Measurements from ENCODE around the gene PTGER4. TPM values are rescaled to one million over a fixed set of nuclear protein-coding genes. Genes with fewer than 3 reads are reported as not detected.
A peak's percentile ranks its signal among the peaks of the same experiment; 100 is the strongest.
"Not testable (repeated sequence)": the region's sequence is repeated elsewhere in the genome, so short reads cannot be mapped to it uniquely, and the experiment has no call there.

The PTGER4 gene
- total RNA-seq (2012; rRNA removed), result 20.8 and 27.7 TPM in 2 replicates

- Histone ChIP-seq H3K4me1 (ENCODE audit: control insufficient read depth, insufficient read depth, low read length) (peaks cover 34% of the 10 kb centered on the region), H3K4me3 (ENCODE audit: low read length) (peak within 1 kb of the TSS; percentile 77), H3K36me3 (ENCODE audit: insufficient read depth, low read length) (peaks cover 21% of the 10 kb centered on the region), H3K9ac (ENCODE audit: low read depth, low read length) (peak within 1 kb of the TSS; percentile 93), H3K4me2 (ENCODE audit: low read length) (peak within 1 kb of the TSS; percentile 89), H3K9me3 (replicated peaks; ENCODE audit: low read length) (no peaks in the 10 kb centered on the region), H3K27me3 (ENCODE audit: control insufficient read depth, insufficient read depth, low read length) (no peaks in the 10 kb centered on the region)
These were observed at the start of gene PTGER4 for GRCh38 chr5:40679913-40680681. Gene PTGER4 (plus strand): TSS chr5:40679915. CDS start chr5:40680994, 1,079 bp downstream.

- Histone ChIP-seq H3K36me3 (ENCODE audit: insufficient read depth, low read length) (no peaks in the 10 kb centered on the region), H3K9me3 (replicated peaks; ENCODE audit: low read length) (no peaks in the 10 kb centered on the region), H3K4me2 (ENCODE audit: low read length) (no peak overlapping the region), H3K4me3 (ENCODE audit: low read length) (no peak overlapping the region), H3K4me1 (ENCODE audit: control insufficient read depth, insufficient read depth, low read length) (peaks cover 9% of the 10 kb centered on the region), H3K9ac (ENCODE audit: low read depth, low read length) (no peak overlapping the region), H3K27me3 (ENCODE audit: control insufficient read depth, insufficient read depth, low read length) (no peaks in the 10 kb centered on the region)
These were observed 49.6 kb upstream of the PTGER4 start for GRCh38 chr5:40630126-40630525.

DNA sequence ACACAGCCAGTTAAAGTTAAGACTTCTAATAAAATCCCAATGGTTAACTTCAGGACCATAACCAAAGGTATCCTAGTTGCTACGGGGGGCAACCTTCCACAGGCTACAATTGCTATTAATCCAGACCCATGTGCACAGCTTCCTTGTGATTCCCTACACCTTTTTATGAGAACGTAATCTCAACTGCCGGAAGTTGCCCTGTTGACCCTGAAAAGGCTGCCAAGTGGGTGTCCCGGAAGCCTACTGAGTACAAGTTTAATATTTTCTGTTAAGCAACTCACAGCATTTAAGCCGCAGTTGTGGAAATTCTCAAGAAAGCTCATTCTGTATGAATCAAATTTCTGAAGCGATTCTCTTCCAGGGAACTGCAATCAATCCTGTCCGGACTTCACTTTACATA, 48.5 kb upstream of the PTGER4 start:
- H3K4me2 ChIP-seq (ENCODE audit: low read length), result no peak overlapping the region
- H3K4me1 ChIP-seq (ENCODE audit: control insufficient read depth, insufficient read depth, low read length), result peaks cover 9% of the 10 kb centered on the region
- H3K9ac ChIP-seq (ENCODE audit: low read depth, low read length), result no peak overlapping the region
- H3K9me3 ChIP-seq (replicated peaks; ENCODE audit: low read length), result no peaks in the 10 kb centered on the region
- H3K36me3 ChIP-seq (ENCODE audit: insufficient read depth, low read length), result no peaks in the 10 kb centered on the region
- no peaks in the 10 kb centered on the region for H3K27me3 ChIP-seq (ENCODE audit: control insufficient read depth, insufficient read depth, low read length)
- H3K4me3 ChIP-seq (ENCODE audit: low read length), result no peak overlapping the region

DNA sequence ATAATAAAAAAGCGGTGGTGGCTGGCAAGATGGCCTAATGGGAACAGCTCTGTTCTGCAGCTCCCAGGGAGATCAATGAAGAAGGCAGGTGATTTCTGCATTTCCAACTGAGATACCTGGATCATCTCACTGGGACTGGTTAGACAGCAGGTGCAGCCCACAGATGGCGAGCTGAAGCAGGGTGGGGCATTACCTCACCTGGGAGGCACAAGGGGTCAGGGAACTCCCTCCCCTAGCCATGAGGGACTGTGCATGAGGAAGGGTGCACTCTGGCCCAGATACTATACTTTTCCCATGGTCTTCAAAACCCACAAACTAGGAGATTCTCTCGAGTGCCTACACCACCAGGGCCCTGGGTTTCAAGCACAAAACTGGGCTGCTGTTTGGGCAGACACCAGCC, 45.6 kb upstream of the PTGER4 start:
- Histone ChIP-seq H3K9ac (ENCODE audit: low read depth, low read length) (no peak overlapping the region), H3K9me3 (replicated peaks; ENCODE audit: low read length) (no peaks in the 10 kb centered on the region), H3K4me3 (ENCODE audit: low read length) (no peak overlapping the region), H3K4me2 (ENCODE audit: low read length) (no peak overlapping the region), H3K4me1 (ENCODE audit: control insufficient read depth, insufficient read depth, low read length) (no peaks in the 10 kb centered on the region), H3K36me3 (ENCODE audit: insufficient read depth, low read length) (no peaks in the 10 kb centered on the region), H3K27me3 (ENCODE audit: control insufficient read depth, insufficient read depth, low read length) (no peaks in the 10 kb centered on the region)

- Histone ChIP-seq H3K27me3 (ENCODE audit: control insufficient read depth, insufficient read depth, low read length) (no peaks in the 10 kb centered on the region), H3K9me3 (replicated peaks; ENCODE audit: low read length) (no peaks in the 10 kb centered on the region), H3K36me3 (ENCODE audit: insufficient read depth, low read length) (no peaks in the 10 kb centered on the region), H3K4me2 (ENCODE audit: low read length) (no peak overlapping the region), H3K4me1 (ENCODE audit: control insufficient read depth, insufficient read depth, low read length) (no peaks in the 10 kb centered on the region), H3K9ac (ENCODE audit: low read depth, low read length) (no peak overlapping the region), H3K4me3 (ENCODE audit: low read length) (no peak overlapping the region)
These were observed 45.1 kb upstream of the PTGER4 start for GRCh38 chr5:40634593-40634992.

DNA sequence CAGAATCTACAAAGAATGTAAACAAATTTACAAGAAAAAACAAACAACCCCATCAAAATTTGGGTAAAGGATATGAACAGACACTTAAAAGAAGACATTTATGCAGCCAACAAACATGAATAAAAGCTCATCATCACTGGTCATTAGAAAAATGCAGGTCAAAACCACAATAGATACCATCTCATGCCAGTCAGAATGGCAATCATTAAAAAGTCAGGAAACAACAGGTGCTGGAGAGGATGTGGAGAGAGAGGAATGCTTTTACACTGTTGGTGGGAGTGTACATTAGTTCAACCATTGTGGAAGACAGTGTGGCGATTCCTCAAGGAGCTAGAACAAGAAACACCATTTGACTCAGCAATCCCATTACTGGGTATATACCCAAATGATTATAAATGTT, 40.2 kb upstream of the PTGER4 start:
- not testable (repeated sequence) for H3K27me3 ChIP-seq (ENCODE audit: control insufficient read depth, insufficient read depth, low read length); H3K4me2 ChIP-seq (ENCODE audit: low read length); H3K9ac ChIP-seq (ENCODE audit: low read depth, low read length); H3K4me1 ChIP-seq (ENCODE audit: control insufficient read depth, insufficient read depth, low read length); H3K36me3 ChIP-seq (ENCODE audit: insufficient read depth, low read length); H3K9me3 ChIP-seq (replicated peaks; ENCODE audit: low read length); H3K4me3 ChIP-seq (ENCODE audit: low read length)

DNA sequence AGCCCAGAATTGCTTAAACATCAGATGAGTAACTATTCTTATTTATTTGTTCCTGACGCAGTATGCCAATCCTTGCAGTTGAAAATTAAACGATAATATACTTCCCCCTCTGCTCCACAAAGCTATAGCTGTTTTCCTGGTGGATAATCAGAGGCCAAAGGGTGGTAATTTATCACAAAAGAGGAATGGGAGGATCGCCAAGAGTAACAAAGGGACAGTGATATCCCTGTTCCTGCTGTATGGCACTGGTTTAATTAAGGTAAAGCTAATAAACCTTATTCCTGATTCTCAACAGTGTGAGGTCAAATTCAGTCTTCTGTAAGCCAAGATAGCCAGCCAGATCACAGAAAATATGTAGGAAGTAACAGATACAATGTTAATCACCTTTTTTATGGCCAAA, 33.4 kb upstream of the PTGER4 start:
- Histone ChIP-seq H3K9me3 (replicated peaks; ENCODE audit: low read length) (no peaks in the 10 kb centered on the region), H3K4me3 (ENCODE audit: low read length) (no peak overlapping the region), H3K36me3 (ENCODE audit: insufficient read depth, low read length) (no peaks in the 10 kb centered on the region), H3K4me1 (ENCODE audit: control insufficient read depth, insufficient read depth, low read length) (no peaks in the 10 kb centered on the region), H3K4me2 (ENCODE audit: low read length) (no peak overlapping the region), H3K27me3 (ENCODE audit: control insufficient read depth, insufficient read depth, low read length) (no peaks in the 10 kb centered on the region), H3K9ac (ENCODE audit: low read depth, low read length) (no peak overlapping the region)

DNA sequence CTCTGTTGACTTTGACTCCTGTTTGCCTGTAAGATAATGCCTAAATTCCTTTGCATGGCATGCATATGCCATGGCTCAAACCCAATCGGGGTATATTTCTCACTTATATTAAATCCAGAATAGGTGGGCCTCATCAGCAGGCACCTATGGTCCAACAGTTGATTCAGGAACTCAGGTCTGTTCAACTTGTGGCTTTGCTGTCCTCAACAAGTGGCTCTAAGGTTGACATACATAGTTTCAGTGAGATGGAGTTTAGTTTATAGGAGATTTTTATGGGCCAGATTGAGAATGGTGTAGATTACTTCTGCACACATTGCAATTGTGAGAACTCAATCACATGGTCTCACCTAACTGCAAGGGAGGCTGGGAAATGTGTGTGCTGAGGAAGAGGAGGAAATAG, 31.6 kb upstream of the PTGER4 start:
- H3K4me1 ChIP-seq (ENCODE audit: control insufficient read depth, insufficient read depth, low read length), result no peaks in the 10 kb centered on the region
- no peaks in the 10 kb centered on the region for H3K9me3 ChIP-seq (replicated peaks; ENCODE audit: low read length)
- H3K4me2 ChIP-seq (ENCODE audit: low read length), result no peak overlapping the region
- no peak overlapping the region for H3K4me3 ChIP-seq (ENCODE audit: low read length)
- H3K9ac ChIP-seq (ENCODE audit: low read depth, low read length), result no peak overlapping the region
- no peaks in the 10 kb centered on the region for H3K36me3 ChIP-seq (ENCODE audit: insufficient read depth, low read length)
- no peaks in the 10 kb centered on the region for H3K27me3 ChIP-seq (ENCODE audit: control insufficient read depth, insufficient read depth, low read length)

DNA sequence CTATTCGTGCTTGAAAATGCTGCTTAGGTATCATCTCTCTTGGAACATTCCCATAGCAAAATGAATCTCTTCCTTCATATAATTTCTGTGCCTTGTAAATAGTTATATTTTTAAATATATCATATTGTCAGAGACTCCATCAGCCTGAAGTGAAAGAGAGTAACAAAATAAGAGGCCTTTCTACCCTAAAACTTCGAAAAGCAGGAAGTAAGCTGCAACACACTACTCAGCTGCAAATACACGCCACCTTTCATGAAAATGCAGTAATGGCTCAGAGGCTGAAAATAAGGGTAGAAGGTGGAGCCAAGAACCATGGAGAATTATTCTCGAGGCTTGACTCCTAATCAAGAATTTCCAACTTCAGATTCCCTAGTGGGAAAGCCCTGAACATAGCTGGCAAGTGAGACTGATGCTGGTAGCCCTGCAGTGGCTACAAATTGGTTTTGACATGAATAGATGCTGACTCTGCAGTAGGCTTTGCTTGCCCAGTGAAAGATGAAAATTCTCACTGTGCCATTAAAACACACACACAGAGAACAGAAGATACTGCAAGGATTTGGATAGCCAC, 30.2 kb upstream of the PTGER4 start:
- H3K9me3 ChIP-seq (replicated peaks; ENCODE audit: low read length), result no peaks in the 10 kb centered on the region
- no peak overlapping the region for H3K4me3 ChIP-seq (ENCODE audit: low read length)
- no peaks in the 10 kb centered on the region for H3K27me3 ChIP-seq (ENCODE audit: control insufficient read depth, insufficient read depth, low read length)
- H3K36me3 ChIP-seq (ENCODE audit: insufficient read depth, low read length), result no peaks in the 10 kb centered on the region
- H3K4me1 ChIP-seq (ENCODE audit: control insufficient read depth, insufficient read depth, low read length), result peaks cover 9% of the 10 kb centered on the region
- H3K4me2 ChIP-seq (ENCODE audit: low read length), result no peak overlapping the region
- H3K9ac ChIP-seq (ENCODE audit: low read depth, low read length), result no peak overlapping the region

DNA sequence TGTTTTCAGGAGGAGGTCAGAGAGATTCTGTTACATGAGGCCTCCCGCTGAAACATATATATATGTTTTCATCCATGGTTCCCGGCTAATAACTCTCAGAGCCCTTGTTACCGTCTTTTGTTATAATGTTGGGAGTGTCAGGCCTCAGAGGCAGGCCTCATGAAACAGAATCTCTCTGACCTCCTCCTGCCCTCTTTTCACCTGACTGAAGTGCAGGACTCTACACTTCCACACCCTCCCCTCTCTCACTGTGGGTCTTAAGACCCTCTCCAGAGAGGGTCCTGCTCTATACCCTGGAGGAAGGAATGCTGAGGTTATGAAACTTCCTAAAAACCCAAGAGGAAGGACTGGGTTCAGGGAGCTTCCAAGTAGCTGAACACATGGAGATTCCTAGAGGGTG, 28.5 kb upstream of the PTGER4 start:
- Histone ChIP-seq H3K27me3 (ENCODE audit: control insufficient read depth, insufficient read depth, low read length) (no peaks in the 10 kb centered on the region), H3K4me3 (ENCODE audit: low read length) (no peak overlapping the region), H3K4me1 (ENCODE audit: control insufficient read depth, insufficient read depth, low read length) (peaks cover 17% of the 10 kb centered on the region), H3K4me2 (ENCODE audit: low read length) (no peak overlapping the region), H3K36me3 (ENCODE audit: insufficient read depth, low read length) (no peaks in the 10 kb centered on the region), H3K9me3 (replicated peaks; ENCODE audit: low read length) (no peaks in the 10 kb centered on the region), H3K9ac (ENCODE audit: low read depth, low read length) (no peak overlapping the region)

DNA sequence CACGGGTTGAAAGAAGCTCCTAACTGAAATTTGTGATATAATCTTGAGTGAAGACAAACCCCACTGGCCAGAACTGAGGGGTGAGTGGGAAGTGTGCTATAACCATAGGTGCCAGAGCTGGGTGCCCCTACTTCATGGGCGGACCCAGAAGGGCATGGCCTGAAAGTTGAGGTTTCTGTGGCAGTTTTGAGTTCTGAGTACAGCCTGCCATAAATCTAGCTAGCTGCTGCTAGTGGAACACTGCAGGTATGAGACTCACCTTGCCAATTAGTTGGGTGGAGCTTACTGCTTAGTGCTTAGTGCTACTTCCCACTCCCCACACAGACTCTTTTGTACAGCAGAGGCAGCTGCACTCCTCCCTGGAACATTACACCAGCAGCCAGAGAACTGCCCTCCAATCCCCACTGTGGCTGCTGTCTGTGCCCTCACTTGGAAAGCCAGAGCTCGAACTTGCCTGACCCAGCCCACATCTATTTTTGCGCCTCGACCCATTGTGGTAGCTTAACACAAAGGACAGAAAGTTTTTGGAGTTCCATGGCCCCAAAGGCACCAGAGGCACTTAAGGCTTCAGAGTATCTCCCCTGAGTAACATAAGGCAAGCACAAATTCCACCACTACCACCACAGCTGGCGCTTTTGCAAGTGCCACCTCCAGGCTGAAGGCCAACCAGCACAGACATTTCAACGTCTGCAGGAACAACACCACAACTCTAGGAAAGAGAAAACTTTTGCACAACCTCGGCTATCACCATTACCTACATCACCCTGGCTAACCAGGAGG, 27.1 kb upstream of the PTGER4 start:
- no peaks in the 10 kb centered on the region for H3K36me3 ChIP-seq (ENCODE audit: insufficient read depth, low read length)
- no peaks in the 10 kb centered on the region for H3K9me3 ChIP-seq (replicated peaks; ENCODE audit: low read length)
- H3K4me2 ChIP-seq (ENCODE audit: low read length), result no peak overlapping the region
- H3K27me3 ChIP-seq (ENCODE audit: control insufficient read depth, insufficient read depth, low read length), result no peaks in the 10 kb centered on the region
- peaks cover 19% of the 10 kb centered on the region for H3K4me1 ChIP-seq (ENCODE audit: control insufficient read depth, insufficient read depth, low read length)
- H3K4me3 ChIP-seq (ENCODE audit: low read length), result no peak overlapping the region
- no peak overlapping the region for H3K9ac ChIP-seq (ENCODE audit: low read depth, low read length)

Measured in skeletal muscle satellite cell (primary cell).